ENCODE data around the gene PCBP3. TPM values are rescaled to one million over a fixed set of nuclear protein-coding genes. Genes with fewer than 3 reads are reported as not detected.

Gene PCBP3
- total and polyA plus RNA-seq, 2 of the 13 experiments (the other 11 are each of a cell fraction or from before 2014, with no cell fraction given), result not detected

- Histone ChIP-seq H3K9me3 (ENCODE audit: low read length) (no peaks in the 10 kb centered on the region), H3K9ac (ENCODE audit: insufficient read depth, low read depth, low read length) (peak overlapping the region; percentile 33; the same call in 1 of the 2 replicates), H3K4me2 (ENCODE audit: low read depth, low read length) (peak overlapping the region; percentile 76), H3K4me3 (replicated peaks in 1 of 3; ENCODE audit: insufficient read depth in 1 of 3, low read depth in 2 of 3, low read length in 3 of 3) (peak overlapping the region; percentile 48 to 75 (median 52)), H3K4me1 (ENCODE audit: insufficient read depth, low read length) (peaks cover 31% of the 10 kb centered on the region), H3K27me3 (ENCODE audit: control insufficient read depth in 1 of 2, insufficient read depth in 2 of 2, low read length in 2 of 2) (peaks cover 19 to 46% of the 10 kb centered on the region in 2 experiments), H4K20me1 (ENCODE audit: insufficient read depth, low read length) (no peaks in the 10 kb centered on the region), H3K36me3 (replicated peaks in 1 of 2; ENCODE audit: control insufficient read depth in 1 of 2, insufficient read depth in 2 of 2, low read length in 2 of 2) (no peaks in the 10 kb centered on the region), H2AFZ (ENCODE audit: low read length) (no peak overlapping the region), H3K27ac (ENCODE audit: extremely low read length, insufficient read depth, low read length) (no peak overlapping the region), H3K79me2 (ENCODE audit: insufficient read depth, low read length) (no peaks in the 10 kb centered on the region)
- in situ Hi-C loops (cut with HindIII; ENCODE audit: extremely low pct_ligation_motif_present, low pct_unique_long_range_greater_than_20kb), result loop anchor here (5.0 to 10.0 kb wide), 3 partner anchors 149 to 312 kb away; partner anchors contain the start of genes LSS, MCM3AP and YBEY
- FAIRE-seq, result no peak
- peak; percentile 10 for ATAC-seq
- no peak for DNase-seq (ENCODE audit: low spot score)
- intact Hi-C loops (cut with micrococcal nuclease; ENCODE audit: unreplicated experiment), result loop anchor here (5.0 to 10.0 kb wide), 2 partner anchors 174 to 222 kb away; no protein-coding TSS in a partner anchor
- CTCF ChIA-PET (ENCODE audit: low intra/inter-chr PET ratio, low total read pairs), result no interaction called here
- POLR2A ChIA-PET, result interaction anchor here (0.8 to 1.6 kb wide), 5 partner anchors 20 to 352 kb away, joined by 3 to 7 read pairs (median 3); no protein-coding TSS in a partner anchor
- no TSS peak for BruUV-seq (replicated peaks)
- WGBS (ENCODE audit: low lambda C conversion rate), result 52% methylated on average over 5 of the region's 58 CpGs
- no peak for TF ChIP-seq MBNL3 (CRISPR knock-in tag; conservative IDR thresholded peaks at IDR 0.05)
- no peak for TF ChIP-seq HNRNPL (IDR thresholded peaks at IDR 0.05; ENCODE audit: low read depth, low read length)
- no peak for TF ChIP-seq ZNF230 (CRISPR knock-in tag; IDR thresholded peaks at IDR 0.05)
- TF ChIP-seq NFIB (CRISPR knock-in tag; IDR thresholded peaks at IDR 0.05; ENCODE audit: borderline replicate concordance), result no peak
- TF ChIP-seq ZNF768 (CRISPR knock-in tag; IDR thresholded peaks at IDR 0.05), result no peak
- no peak for TF ChIP-seq CENPT (CRISPR knock-in tag; IDR thresholded peaks at IDR 0.05; ENCODE audit: low read depth)
- no peak for TF ChIP-seq TOE1 (CRISPR knock-in tag; IDR thresholded peaks at IDR 0.05)
- peak; percentile 7 for TF ChIP-seq HNRNPLL (IDR thresholded peaks at IDR 0.05; ENCODE audit: low read depth, low read length, poor library complexity, severe bottlenecking)
- TF ChIP-seq ZNF652 (CRISPR knock-in tag; IDR thresholded peaks at IDR 0.05; ENCODE audit: borderline replicate concordance, low read depth), result peak; percentile 50; the same call in 1 of the 2 replicates
- no peak for TF ChIP-seq NR2F2 (IDR thresholded peaks at IDR 0.05; ENCODE audit: borderline replicate concordance, low read depth)
- no peak for TF ChIP-seq ZFP41 (CRISPR knock-in tag; IDR thresholded peaks at IDR 0.05; ENCODE audit: borderline replicate concordance)
- TF ChIP-seq IRF2 (CRISPR knock-in tag; IDR thresholded peaks at IDR 0.05), result no peak
- no peak for TF ChIP-seq ZNF263 (CRISPR knock-in tag; IDR thresholded peaks at IDR 0.05)
- TF ChIP-seq ARNT (IDR thresholded peaks at IDR 0.05), result no peak
- no peak for TF ChIP-seq TARDBP (CRISPR knock-in tag; IDR thresholded peaks at IDR 0.05)
- TF ChIP-seq ZNF639 (CRISPR knock-in tag; conservative IDR thresholded peaks at IDR 0.05), result no peak
- no peak for TF ChIP-seq ZNF558 (CRISPR knock-in tag; IDR thresholded peaks at IDR 0.05; ENCODE audit: borderline replicate concordance)
- no peak for TF ChIP-seq THAP8 (CRISPR knock-in tag; IDR thresholded peaks at IDR 0.05; ENCODE audit: borderline replicate concordance)
- no peak for TF ChIP-seq HMGXB3 (CRISPR knock-in tag; IDR thresholded peaks at IDR 0.05; ENCODE audit: borderline replicate concordance)
These were observed 329.4 kb downstream of the PCBP3 start for GRCh38 chr21:45972716-45973474.

All from HepG2 (cell line).